ENCODE results near the gene FAM117A. TPM values are rescaled to one million over a fixed set of nuclear protein-coding genes. Genes with fewer than 3 reads are reported as not detected.
"Not testable (repeated sequence)": the region's sequence is repeated elsewhere in the genome, so short reads cannot be mapped to it uniquely, and the experiment has no call there.

Gene FAM117A
- total RNA-seq, 2 experiments from 2014 or later = 30.6 to 34.1 TPM

DNA sequence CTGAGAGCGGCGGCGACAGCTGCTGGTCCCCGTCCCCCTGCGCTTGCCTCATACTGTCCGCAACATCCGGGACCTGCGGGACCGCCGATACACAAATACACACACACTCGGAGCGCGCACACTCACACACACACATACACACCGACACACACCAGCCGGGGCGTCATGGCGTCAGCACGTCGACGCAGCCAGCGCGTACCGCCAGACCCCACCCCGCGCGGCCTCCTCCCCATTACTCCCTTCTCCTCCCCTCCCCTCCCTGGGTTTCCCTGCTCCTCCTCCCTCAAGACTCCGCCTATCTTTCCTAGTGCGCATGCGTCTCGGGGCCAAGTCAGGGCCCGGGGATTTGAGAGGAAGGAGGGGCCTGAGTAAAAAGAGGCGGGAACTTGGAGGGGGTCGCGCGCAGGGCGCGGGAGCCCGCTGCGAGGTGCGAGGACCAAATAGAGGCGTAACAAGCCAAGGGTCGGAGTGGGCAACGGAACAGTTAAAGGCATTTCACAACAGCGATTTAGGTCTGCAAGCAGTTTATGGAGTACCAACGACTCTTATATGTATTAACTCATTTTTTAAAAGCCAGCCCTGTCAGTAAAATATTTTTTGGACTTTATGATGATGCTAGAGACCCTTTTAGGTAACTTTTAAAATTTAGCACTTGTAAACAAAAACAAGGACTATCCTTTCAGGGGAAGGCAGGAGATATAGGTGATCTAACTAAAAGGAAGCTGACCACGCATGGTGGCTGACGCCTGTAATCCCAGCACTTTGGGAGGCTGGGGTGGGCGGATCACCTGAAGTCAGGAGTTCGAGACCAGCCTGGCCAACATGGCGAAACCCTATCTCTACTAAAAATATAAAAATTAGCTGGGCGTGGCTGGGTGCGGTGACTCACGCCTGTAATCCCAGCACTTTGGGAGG is 85.7 kb downstream of the FAM117A start, which contains the start of gene SPOP:
Gene SPOP, minus strand, starts transcription at position 165 of the 915 bp plus-strand sequence. CDS start 55,287 bp downstream, outside the sequence.
- ChIA-PET POLR2A (interaction anchor here (0.6 to 1.3 kb wide), 2 partner anchors 12 to 86 kb away, joined by 4 to 9 read pairs; partner anchors contain the start of gene FAM117A), CTCF (interaction anchor here (0.8 to 2.0 kb wide), 4 partner anchors 18 to 108 kb away, joined by 3 to 6 read pairs (median 4); partner anchors contain the start of gene NXPH3)
- Mint-ChIP-seq H3K27me3 (peaks cover 2% of the 10 kb centered on the region), H3K4me1 (peaks cover 46% of the 10 kb centered on the region), H3K36me3 (ENCODE audit: low read depth) (peaks cover 25% of the 10 kb centered on the region), H3K9me3 (peaks cover 4% of the 10 kb centered on the region), H3K27ac (peak within 1 kb of the TSS; percentile 99), H3K4me3 (peak within 1 kb of the TSS; percentile 94)
- DNase-seq = peak; percentile 99

DNA sequence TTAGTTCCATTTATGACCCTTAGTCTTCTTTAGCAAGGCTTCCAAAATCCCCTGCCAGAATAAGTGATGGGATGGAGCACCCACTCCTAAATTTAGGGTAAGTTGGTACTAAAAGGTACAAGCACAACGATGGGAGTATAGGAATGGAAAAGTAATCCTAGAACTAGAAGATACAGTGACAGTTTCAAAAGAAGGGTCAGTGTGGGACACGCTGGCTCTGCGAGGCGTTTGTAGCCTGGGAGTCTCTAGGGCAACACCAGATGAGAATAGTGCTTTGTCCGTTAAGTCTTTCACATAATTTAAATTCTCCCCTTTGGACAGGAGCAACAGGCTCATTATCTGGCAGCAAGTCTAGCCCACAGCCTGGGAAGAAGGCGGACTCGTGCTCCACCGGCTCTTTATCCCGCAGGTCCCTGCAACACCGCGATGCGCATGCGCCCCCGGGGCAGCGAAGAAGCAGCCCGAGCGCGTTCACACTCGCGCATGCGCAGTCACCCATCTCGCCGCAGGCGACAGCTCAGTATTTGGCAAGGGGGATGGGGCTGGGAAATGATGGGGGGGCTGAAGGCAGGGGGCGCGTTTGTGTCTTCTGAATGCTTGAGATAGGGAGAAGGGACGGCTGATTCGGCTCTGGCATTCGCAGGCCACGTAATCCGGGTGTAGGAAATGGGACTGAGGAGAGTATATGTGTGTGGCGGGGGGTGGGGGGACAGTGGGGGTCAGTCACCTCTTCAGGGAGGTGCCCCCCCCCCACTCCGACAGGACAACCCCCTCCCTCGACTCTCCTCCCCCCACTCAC is 86.6 kb downstream of the FAM117A start:
- Mint-ChIP-seq H3K4me3 (peak overlapping the region; percentile 94), H3K4me1 (peaks cover 46% of the 10 kb centered on the region), H3K9me3 (peaks cover 4% of the 10 kb centered on the region), H3K27ac (peak overlapping the region; percentile 99), H3K36me3 (ENCODE audit: low read depth) (peaks cover 29% of the 10 kb centered on the region), H3K27me3 (peaks cover 2% of the 10 kb centered on the region)
- ChIA-PET CTCF (interaction anchor here (0.8 to 1.3 kb wide), 3 partner anchors 19 to 107 kb away, joined by 3 to 5 read pairs (median 4); partner anchors contain the start of gene NXPH3), POLR2A (interaction anchor here (0.6 to 1.3 kb wide), 4 partner anchors 13 to 119 kb away, joined by 4 to 9 read pairs (median 6); partner anchors contain the start of gene FAM117A)
- peak; percentile 96 for DNase-seq

DNA sequence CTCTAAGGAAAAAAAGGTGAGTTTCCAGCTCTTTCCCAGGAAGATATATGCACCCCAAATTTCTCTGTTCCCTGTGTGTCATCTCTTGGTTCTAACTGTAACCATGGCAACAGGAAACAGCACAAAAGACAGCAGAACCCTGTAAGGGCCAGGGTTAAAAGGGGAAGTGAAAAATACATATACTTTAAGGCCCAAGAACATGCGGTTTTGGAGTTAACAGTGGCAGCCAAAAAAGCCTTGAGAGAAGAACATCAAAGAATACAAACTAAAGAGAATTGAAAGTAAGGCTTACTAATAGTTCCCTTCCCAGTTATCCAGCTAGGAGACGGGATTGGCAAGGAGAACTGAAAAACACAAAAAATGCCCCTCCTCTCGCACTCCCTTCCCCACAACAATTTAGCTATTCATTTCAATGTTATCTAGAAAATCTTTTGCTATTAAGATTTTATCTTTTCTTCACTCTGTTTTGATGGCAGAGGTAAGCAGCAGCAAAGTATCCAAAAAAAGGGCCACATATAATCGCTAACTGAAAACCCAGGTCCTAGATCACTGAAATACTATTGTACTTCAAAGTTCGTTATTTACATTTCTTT is 87.6 kb downstream of the FAM117A start:
- ChIA-PET CTCF (interaction anchor here (0.6 to 1.3 kb wide), 6 partner anchors 12 to 397 kb away, joined by 3 to 5 read pairs (median 3); no protein-coding TSS in a partner anchor), POLR2A (no interaction called here)
- Mint-ChIP-seq H3K4me1 (peaks cover 48% of the 10 kb centered on the region), H3K9me3 (peaks cover 4% of the 10 kb centered on the region), H3K4me3 (peak overlapping the region; percentile 94), H3K27ac (peak overlapping the region; percentile 99), H3K27me3 (peaks cover 2% of the 10 kb centered on the region), H3K36me3 (ENCODE audit: low read depth) (peaks cover 29% of the 10 kb centered on the region)
- peak; percentile 73 for DNase-seq

DNA sequence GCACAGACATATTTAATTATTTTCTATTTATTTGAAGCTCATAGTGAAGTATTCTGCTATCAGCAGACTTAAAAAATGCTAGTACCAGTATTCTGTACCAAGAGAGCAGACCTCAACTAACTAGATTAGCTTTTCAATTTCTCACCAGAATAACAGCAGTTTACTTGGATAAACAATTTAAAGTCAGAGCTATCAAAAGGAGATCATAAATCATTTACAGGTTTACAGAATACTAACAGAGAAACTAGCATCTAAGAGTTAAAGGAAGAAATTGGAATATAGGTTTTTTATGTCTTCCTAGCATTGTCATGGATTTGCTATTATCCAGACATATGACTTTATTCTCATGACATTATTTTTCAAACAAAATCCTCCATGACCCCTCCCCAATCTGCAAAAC is 89.4 kb downstream of the FAM117A start:
- POLR2A ChIA-PET = no interaction called here

DNA sequence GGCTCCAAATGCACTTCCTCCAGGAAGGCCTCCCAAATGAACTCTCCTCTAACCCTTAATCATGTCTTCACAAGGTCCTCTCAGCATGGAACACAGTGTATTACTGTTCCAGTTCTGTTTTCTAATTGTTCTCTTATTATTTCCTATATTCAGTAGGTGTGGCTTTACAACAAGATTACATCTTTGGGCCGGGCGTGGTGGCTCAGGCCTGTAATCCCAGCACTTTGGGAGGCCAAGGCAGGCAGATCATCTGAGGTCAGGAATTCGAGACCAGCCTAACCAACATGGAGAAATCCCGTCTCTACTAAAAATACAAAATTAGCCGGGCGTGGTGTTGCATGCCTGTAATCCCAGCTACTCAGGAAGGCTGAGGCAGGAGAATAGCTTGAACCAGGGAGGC is 90.3 kb downstream of the FAM117A start:
- H3K9me3 Mint-ChIP-seq, H3K27me3 Mint-ChIP-seq, POLR2A ChIA-PET, H3K27ac Mint-ChIP-seq, DNase-seq, H3K4me3 Mint-ChIP-seq: not testable (repeated sequence)
- CTCF ChIA-PET = interaction anchor here (0.6 to 1.2 kb wide), 2 partner anchors 10 to 22 kb away, joined by 3 read pairs; no protein-coding TSS in a partner anchor
- H3K36me3 Mint-ChIP-seq (ENCODE audit: low read depth) = peaks cover 29% of the 10 kb centered on the region
- H3K4me1 Mint-ChIP-seq = peaks cover 57% of the 10 kb centered on the region

More for the DNA sequence above, 89.4 kb downstream of the FAM117A start:
- CTCF ChIA-PET = interaction anchor here (0.6 to 1.2 kb wide), 3 partner anchors 9 to 104 kb away, joined by 3 read pairs; no protein-coding TSS in a partner anchor
- H3K9me3 Mint-ChIP-seq = peaks cover 4% of the 10 kb centered on the region
- peaks cover 57% of the 10 kb centered on the region for H3K4me1 Mint-ChIP-seq
- DNase-seq = no peak
- H3K27ac Mint-ChIP-seq = no peak overlapping the region
- peaks cover 29% of the 10 kb centered on the region for H3K36me3 Mint-ChIP-seq (ENCODE audit: low read depth)
- H3K27me3 Mint-ChIP-seq = peaks cover 2% of the 10 kb centered on the region
- H3K4me3 Mint-ChIP-seq = no peak overlapping the region

DNA sequence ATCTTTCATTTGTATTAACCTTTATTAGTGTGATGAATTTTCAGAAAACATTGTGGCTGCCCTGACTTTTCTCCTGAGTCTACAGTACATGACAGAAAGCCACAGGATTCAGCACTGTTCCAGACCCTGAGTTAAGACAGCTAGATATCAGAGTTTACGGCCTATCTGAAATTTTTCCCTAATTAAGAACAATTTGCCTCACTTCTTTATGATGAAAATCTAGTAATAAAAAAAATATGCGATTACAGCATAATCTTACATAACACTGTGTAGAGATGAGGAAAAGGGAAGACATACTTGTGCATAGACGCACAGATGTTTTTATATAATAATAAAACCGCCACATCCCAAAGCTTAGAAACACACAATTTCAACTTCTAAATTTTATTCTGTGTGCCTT is 93.3 kb downstream of the FAM117A start:
- ChIA-PET POLR2A (no interaction called here), CTCF (no interaction called here)
- Mint-ChIP-seq H3K9me3 (no peaks in the 10 kb centered on the region), H3K36me3 (ENCODE audit: low read depth) (peaks cover 28% of the 10 kb centered on the region), H3K27ac (no peak overlapping the region), H3K4me3 (no peak overlapping the region), H3K4me1 (peaks cover 41% of the 10 kb centered on the region), H3K27me3 (no peaks in the 10 kb centered on the region)
- DNase-seq = no peak

DNA sequence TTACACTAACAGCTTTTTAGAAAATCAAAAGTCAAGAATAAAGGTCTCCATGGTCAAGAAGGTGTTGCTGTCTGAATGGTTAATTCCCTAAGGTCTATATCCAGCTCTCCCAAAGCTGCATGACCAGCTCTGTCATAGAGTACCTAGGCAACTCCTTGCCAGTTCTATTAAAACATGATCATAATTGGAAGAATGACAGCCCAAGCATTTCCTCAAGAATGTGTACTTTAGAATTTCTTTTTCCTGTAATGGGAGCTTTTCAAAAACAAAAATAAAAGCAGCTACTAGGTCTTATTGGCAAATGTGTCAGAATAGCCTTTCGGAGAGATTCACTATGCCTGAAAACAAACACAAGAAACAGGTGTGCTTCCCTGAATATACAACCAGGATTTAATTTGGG is 93.9 kb downstream of the FAM117A start:
- H3K36me3 Mint-ChIP-seq (ENCODE audit: low read depth) = peaks cover 24% of the 10 kb centered on the region
- DNase-seq = no peak
- no peak overlapping the region for H3K27ac Mint-ChIP-seq
- no peaks in the 10 kb centered on the region for H3K27me3 Mint-ChIP-seq
- CTCF ChIA-PET = interaction anchor here (0.6 kb wide), 1 partner anchor 234 kb away, joined by 3 read pairs; no protein-coding TSS in a partner anchor
- POLR2A ChIA-PET = no interaction called here
- H3K9me3 Mint-ChIP-seq = no peaks in the 10 kb centered on the region
- peaks cover 36% of the 10 kb centered on the region for H3K4me1 Mint-ChIP-seq
- H3K4me3 Mint-ChIP-seq = no peak overlapping the region

DNA sequence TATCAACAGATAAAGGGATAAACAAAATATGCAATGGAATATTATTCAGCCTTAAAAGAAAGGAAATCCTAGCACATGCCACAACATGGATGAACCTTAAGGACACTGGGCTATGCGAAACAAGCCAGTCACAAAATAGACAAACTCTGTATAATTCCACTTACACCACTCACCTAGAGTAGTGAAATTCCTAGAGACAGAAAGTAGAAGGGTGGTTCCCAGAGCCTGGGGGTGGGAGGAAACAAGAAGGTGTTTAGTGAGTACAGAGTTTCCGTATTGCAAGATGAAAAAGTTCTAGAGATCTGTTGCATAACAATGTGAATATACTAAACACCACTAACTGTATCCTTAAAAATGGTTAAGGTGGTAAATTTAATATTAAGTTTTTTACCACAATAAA is 96.1 kb downstream of the FAM117A start:
- peaks cover 31% of the 10 kb centered on the region for H3K4me1 Mint-ChIP-seq
- peaks cover 19% of the 10 kb centered on the region for H3K36me3 Mint-ChIP-seq (ENCODE audit: low read depth)
- no peak for DNase-seq
- H3K4me3 Mint-ChIP-seq = no peak overlapping the region
- POLR2A ChIA-PET = no interaction called here
- H3K27me3 Mint-ChIP-seq = no peaks in the 10 kb centered on the region
- CTCF ChIA-PET = no interaction called here
- H3K27ac Mint-ChIP-seq = no peak overlapping the region
- H3K9me3 Mint-ChIP-seq = no peaks in the 10 kb centered on the region

DNA sequence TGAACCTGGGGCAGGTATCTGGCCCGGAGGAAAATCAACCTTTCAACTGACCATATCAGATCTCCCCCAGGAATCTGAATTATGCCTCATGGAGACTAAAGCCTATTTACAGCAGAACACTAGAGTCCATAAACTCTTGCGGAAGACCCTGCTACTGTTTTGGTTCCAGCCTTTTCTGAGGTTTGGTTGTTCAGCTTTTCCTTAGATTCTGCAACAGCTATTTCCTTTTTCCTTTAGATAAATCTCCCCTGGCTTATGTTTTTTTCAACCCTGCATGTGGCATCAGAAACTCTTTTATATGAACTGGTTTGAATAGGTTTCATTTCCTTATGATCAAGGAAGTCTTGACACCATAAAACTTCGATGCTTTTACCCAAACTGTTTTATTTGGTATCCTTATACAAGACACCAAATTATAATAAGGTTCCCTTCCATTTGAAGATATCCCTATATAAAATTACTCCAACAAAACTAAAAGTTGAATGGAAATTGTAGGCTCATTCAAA is 99.2 kb downstream of the FAM117A start:
- Mint-ChIP-seq H3K4me3 (no peak overlapping the region), H3K9me3 (no peaks in the 10 kb centered on the region), H3K27me3 (no peaks in the 10 kb centered on the region), H3K27ac (no peak overlapping the region), H3K4me1 (peaks cover 30% of the 10 kb centered on the region), H3K36me3 (ENCODE audit: low read depth) (peaks cover 28% of the 10 kb centered on the region)
- CTCF ChIA-PET = interaction anchor here (0.6 to 1.6 kb wide), 4 partner anchors 11 to 340 kb away, joined by 3 to 4 read pairs (median 3); no protein-coding TSS in a partner anchor
- POLR2A ChIA-PET = no interaction called here
- no peak for DNase-seq

Other genes with a start within 250 kb of the FAM117A start
- not detected for gene NXPH3, start 188.3 kb downstream of the FAM117A start, total RNA-seq
- 10 to 100 TPM; 64.1 to 68.1 TPM for gene SPOP, start 86.0 kb downstream of the FAM117A start, total RNA-seq
- 10 to 100 TPM; 55.8 to 70.1 TPM for gene SLC35B1, start 56.2 kb downstream of the FAM117A start, total RNA-seq
- 10 to 100 TPM; 78.5 to 82.4 TPM for gene KAT7, start 24.6 kb upstream of the FAM117A start, total RNA-seq
- not detected for gene TAC4, start 83.9 kb upstream of the FAM117A start, total RNA-seq
- gene DLX4, start 205.1 kb upstream of the FAM117A start, total RNA-seq = under 1 TPM; 0.17 to 0.35 TPM
- not detected for gene DLX3, start 231.1 kb upstream of the FAM117A start, total RNA-seq